IMR-90 (cell line): Measurements from ENCODE around the gene KIAA1586. TPM values are rescaled to one million over a fixed set of nuclear protein-coding genes. Genes with fewer than 3 reads are reported as not detected.

Experiments
- ATAC-seq: fragments of 200-7000 bp; cut with Tn5 transposase; 2 replicates; pipeline ENCODE4 v1.9.1; 2020; ENCODE audit warnings: low read depth, mild to moderate bottlenecking, moderate library complexity
- BruUV-seq: library from RNA; stranded (reverse); fragments of 400-500 nt; replicated peaks from 2 replicates; lab custom pipeline; 2021; lab: Mats Ljungman, UMichigan
- CTCF ChIA-PET: fragments of 300-600 bp; formaldehyde crosslinking; extraction: SDS; loops from one replicate; lab custom pipeline; 2021; ENCODE audit warnings: antibody characterized with exemption; lab: Yijun Ruan, JAX
- POLR2A ChIA-PET: fragments of 300-600 bp; sonication (Branson Sonifier 250); formaldehyde crosslinking; loops from one replicate; lab custom pipeline; 2022; ENCODE audit warnings: antibody characterized with exemption; ENCODE audit not compliant: unreplicated experiment; lab: Charles Lee
- DNase-seq: peaks from one replicate; pipeline ENCODE4 v3.0.0; 2013
- H2AFZ ChIP-seq: replicated peaks from 2 replicates; pipeline ENCODE3; 2013; ENCODE audit warnings: low read length, mild to moderate bottlenecking; ENCODE audit not compliant: poor library complexity
- H2AK5ac ChIP-seq: 2 replicates; pipeline ENCODE4 v1.6.1; 2013; ENCODE audit warnings: low read depth, low read length, inconsistent platforms
- H2AK9ac ChIP-seq: replicated peaks from 2 replicates; pipeline ENCODE3; 2013; ENCODE audit warnings: mild to moderate bottlenecking, low read depth, low read length, moderate library complexity; ENCODE audit not compliant: poor library complexity
- H2BK120ac ChIP-seq: 2 replicates; pipeline ENCODE4 v1.6.1; 2013; ENCODE audit warnings: low read depth, low read length, inconsistent platforms
- H2BK15ac ChIP-seq: 3 replicates; pipeline ENCODE4 v1.6.1; 2013; ENCODE audit warnings: low read depth, low read length, inconsistent platforms
- H2BK20ac ChIP-seq: 2 replicates; pipeline ENCODE4 v1.6.1; 2013; ENCODE audit warnings: low read depth, mild to moderate bottlenecking, inconsistent platforms, low read length, moderate library complexity
- H2BK5ac ChIP-seq: 2 replicates; pipeline ENCODE4 v1.6.1; 2013; ENCODE audit warnings: mild to moderate bottlenecking, low read depth, low read length, inconsistent platforms; ENCODE audit not compliant: poor library complexity, severe bottlenecking
- H3K14ac ChIP-seq: replicated peaks from 2 replicates; pipeline ENCODE4 v1.6.1; 2013; ENCODE audit warnings: low read depth, low read length, inconsistent platforms
- H3K18ac ChIP-seq: 2 replicates; pipeline ENCODE4 v1.6.1; 2013; ENCODE audit warnings: low read depth, low read length, control low read depth
- H3K23ac ChIP-seq: 2 replicates; pipeline ENCODE4 v1.6.1; 2013; ENCODE audit warnings: low read depth, low read length, inconsistent platforms
- H3K27ac ChIP-seq: 2 replicates; pipeline ENCODE4 v1.5.1; 2013; ENCODE audit warnings: mild to moderate bottlenecking, control low read depth, low read length; ENCODE audit not compliant: insufficient read depth
- H3K27me3 ChIP-seq: 2 replicates; pipeline ENCODE4 v1.6.1; 2013; ENCODE audit warnings: low read length; ENCODE audit not compliant: control insufficient read depth, insufficient read depth
- H3K36me3 ChIP-seq: 2 replicates; pipeline ENCODE4 v1.6.1; 2013; ENCODE audit warnings: low read length, mixed read lengths; ENCODE audit not compliant: control insufficient read depth, insufficient read depth
- H3K4ac ChIP-seq: 2 replicates; pipeline ENCODE4 v1.6.1; 2013; ENCODE audit warnings: low read depth, low read length, inconsistent platforms
- H3K4me1 ChIP-seq: 2 replicates; pipeline ENCODE4 v1.6.1; 2013; ENCODE audit warnings: low read length, mixed read lengths; ENCODE audit not compliant: control insufficient read depth, insufficient read depth
- H3K4me2 ChIP-seq: 2 replicates; pipeline ENCODE4 v1.6.1; 2013; ENCODE audit warnings: low read depth, mild to moderate bottlenecking, control low read depth, low read length, moderate library complexity
- H3K4me3 ChIP-seq: 2 replicates; pipeline ENCODE4 v1.5.1; 2013; ENCODE audit warnings: low read depth, mild to moderate bottlenecking, control low read depth, low read length, moderate library complexity; ENCODE audit not compliant: insufficient read depth
- H3K56ac ChIP-seq: 2 replicates; pipeline ENCODE4 v1.6.1; 2013; ENCODE audit warnings: low read length, inconsistent platforms; ENCODE audit not compliant: insufficient read depth; ENCODE audit errors: extremely low read depth
- H3K79me1 ChIP-seq, 2 experiments: 2 replicates each; pipeline ENCODE4 v1.6.1; 2013; ENCODE audit warnings: low read length in 2 of 2, inconsistent platforms in 1 of 2, low read depth in 1 of 2
- H3K9ac ChIP-seq: 2 replicates; pipeline ENCODE4 v1.6.1; 2013; ENCODE audit warnings: low read depth, low read length, control low read depth
- H3K9me1 ChIP-seq: 2 replicates; pipeline ENCODE4 v1.6.1; 2013; ENCODE audit warnings: low read length, inconsistent platforms; ENCODE audit not compliant: insufficient read depth
- H3K9me3 ChIP-seq: 2 replicates; pipeline ENCODE4 v1.6.1; 2013; ENCODE audit warnings: low read length; ENCODE audit not compliant: control insufficient read depth, insufficient read depth
- H4K20me1 ChIP-seq: 2 replicates; pipeline ENCODE4 v1.6.1; 2013; ENCODE audit warnings: low read length, inconsistent platforms; ENCODE audit not compliant: insufficient read depth
- H4K5ac ChIP-seq: 2 replicates; pipeline ENCODE4 v1.6.1; 2013; ENCODE audit warnings: mild to moderate bottlenecking, low read depth, low read length, control low read depth
- H4K8ac ChIP-seq, 2 experiments: 2 replicates each; pipeline ENCODE4 v1.6.1; 2013; ENCODE audit warnings: low read depth in 2 of 2, low read length in 2 of 2, control low read depth in 1 of 2, inconsistent platforms in 1 of 2
- H4K91ac ChIP-seq: 2 replicates; pipeline ENCODE4 v1.6.1; 2013; ENCODE audit warnings: low read depth, low read length, inconsistent platforms; ENCODE audit not compliant: insufficient read depth
- BHLHE40 ChIP-seq: fragments of 150-350 bp; IDR thresholded peaks from 2 replicates; pipeline ENCODE4 v1.6.1; 2016; ENCODE audit warnings: mild to moderate bottlenecking, low read depth, low read length
- CEBPB ChIP-seq: IDR thresholded peaks from 2 replicates; pipeline ENCODE4 v1.6.1; 2012; ENCODE audit warnings: low read depth, low read length, improper control_type of control experiment
- CHD1 ChIP-seq: IDR thresholded peaks from 2 replicates; pipeline ENCODE4 v1.6.1; 2012; ENCODE audit warnings: low read depth, low read length, improper control_type of control experiment
- FOS ChIP-seq: fragments of 150-350 bp; IDR thresholded peaks from 2 replicates; pipeline ENCODE4 v1.6.1; 2016; ENCODE audit warnings: low read depth, low read length
- MAFK ChIP-seq: IDR thresholded peaks from 2 replicates; pipeline ENCODE4 v1.6.1; 2012; ENCODE audit warnings: low read depth, low read length, improper control_type of control experiment
- NFE2L2 ChIP-seq: fragments of 150-350 bp; IDR thresholded peaks from 2 replicates; pipeline ENCODE4 v1.6.1; 2016; ENCODE audit warnings: low read depth, mild to moderate bottlenecking, low read length
- POLR2A ChIP-seq: IDR thresholded peaks from 2 replicates; pipeline ENCODE4 v1.6.1; 2012; ENCODE audit warnings: mild to moderate bottlenecking, low read depth, low read length
- RAD21 ChIP-seq: IDR thresholded peaks from 2 replicates; pipeline ENCODE4 v1.6.1; 2012; ENCODE audit warnings: low read length, improper control_type of control experiment
- RFX5 ChIP-seq: IDR thresholded peaks from 2 replicates; pipeline ENCODE4 v1.8.0; 2012; ENCODE audit warnings: low read depth, mild to moderate bottlenecking, low read length, moderate library complexity
- SMC3 ChIP-seq: fragments of 150-350 bp; IDR thresholded peaks from 2 replicates; pipeline ENCODE4 v1.6.1; 2016; ENCODE audit warnings: low read depth, mild to moderate bottlenecking, antibody characterized with exemption, low read length, moderate library complexity
- dilution Hi-C: fragments of 300-500 bp; cut with HindIII; formaldehyde crosslinking; loops from one replicate; pipeline ENCODE4 v1.14.3; 2018; ENCODE audit warnings: low sequenced_read_pairs; ENCODE audit not compliant: unreplicated experiment
- in situ Hi-C: fragments of 300-500 bp; cut with MboI; formaldehyde crosslinking; loops from 3 replicates; pipeline ENCODE4 v1.14.3; 2019; ENCODE audit warnings: low sequenced_read_pairs, inconsistent platforms, mixed read lengths
- intact Hi-C: fragments of 100-400 bp; cut with micrococcal nuclease; formaldehyde crosslinking; loops from 2 replicates; pipeline ENCODE4 v1.10.0; 2022
- polyA plus RNA-seq, 3 experiments: library from polyadenylated mRNA; depleted of rRNA; stranded (reverse); fragments of >200 nt; gene quantifications; 2 replicates each; pipeline ENCODE4 v1.2.3, GENCODE V29; 2012; ENCODE audit warnings: low replicate concordance in 1 of 3
- total RNA-seq: library from RNA; depleted of rRNA; stranded (reverse); fragments of >200 nt; gene quantifications from 2 replicates; pipeline ENCODE4 v1.2.3, GENCODE V29; 2012
- TF ChIP-seq, protein P1 (sequence below): fragments of 150-350 bp; IDR thresholded peaks from 2 replicates; pipeline ENCODE4 v1.6.1; 2016; ENCODE audit warnings: low read depth, mild to moderate bottlenecking, low read length, moderate library complexity, borderline replicate concordance
- TF ChIP-seq, protein P2 (sequence below): conservative IDR thresholded peaks from 2 replicates; pipeline ENCODE4 v1.5.1; 2012; ENCODE audit warnings: mild to moderate bottlenecking, low read depth, low read length, improper control_type of control experiment

The KIAA1586 gene
- total and polyA plus RNA-seq, 2 of the 4 experiments (the other 2 are of a cell fraction) = 3.6 to 3.8 TPM

DNA sequence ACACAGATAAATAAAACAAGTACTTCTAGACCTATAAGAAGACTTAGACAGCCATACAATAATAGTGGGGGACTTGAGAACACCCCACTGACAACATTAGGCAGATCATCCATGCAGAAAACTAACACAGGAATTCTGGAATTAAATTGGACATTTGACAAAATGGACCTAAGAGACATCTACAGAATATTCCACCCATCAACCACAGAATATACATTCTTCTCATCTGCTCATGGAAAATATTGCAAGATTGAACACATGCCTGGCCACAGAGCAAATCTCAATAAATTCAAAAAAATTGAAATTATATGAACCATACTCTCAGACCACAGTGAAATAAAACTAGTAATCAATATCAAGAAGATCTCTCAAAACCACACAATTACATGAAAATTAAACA, 44.3 kb upstream of the KIAA1586 start:
- no peak overlapping the region for H3K4ac ChIP-seq
- ATAC-seq = no peak
- no peak overlapping the region for H4K8ac ChIP-seq
- H3K4me2 ChIP-seq = no peak overlapping the region
- H4K91ac ChIP-seq = no peak overlapping the region
- H2BK20ac ChIP-seq = no peak overlapping the region
- ChIA-PET POLR2A (no interaction called here), CTCF (no interaction called here)
- H4K5ac ChIP-seq = no peak overlapping the region
- H3K14ac ChIP-seq = no peak overlapping the region
- in situ Hi-C loops = no loop called here
- H2AK5ac ChIP-seq = no peak overlapping the region
- H4K20me1 ChIP-seq = no peaks in the 10 kb centered on the region
- dilution Hi-C loops = no loop called here
- no peak overlapping the region for H2BK15ac ChIP-seq
- TF ChIP-seq POLR2A (no peak), BHLHE40 (no peak), CEBPB (no peak), SMC3 (no peak), RFX5 (no peak), RAD21 (no peak), MAFK (no peak), NFE2L2 (no peak), CHD1 (no peak), FOS (no peak)
- TF ChIP-seq, protein P1, sequence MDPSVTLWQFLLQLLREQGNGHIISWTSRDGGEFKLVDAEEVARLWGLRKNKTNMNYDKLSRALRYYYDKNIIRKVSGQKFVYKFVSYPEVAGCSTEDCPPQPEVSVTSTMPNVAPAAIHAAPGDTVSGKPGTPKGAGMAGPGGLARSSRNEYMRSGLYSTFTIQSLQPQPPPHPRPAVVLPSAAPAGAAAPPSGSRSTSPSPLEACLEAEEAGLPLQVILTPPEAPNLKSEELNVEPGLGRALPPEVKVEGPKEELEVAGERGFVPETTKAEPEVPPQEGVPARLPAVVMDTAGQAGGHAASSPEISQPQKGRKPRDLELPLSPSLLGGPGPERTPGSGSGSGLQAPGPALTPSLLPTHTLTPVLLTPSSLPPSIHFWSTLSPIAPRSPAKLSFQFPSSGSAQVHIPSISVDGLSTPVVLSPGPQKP = no peak
- TF ChIP-seq, protein P2, sequence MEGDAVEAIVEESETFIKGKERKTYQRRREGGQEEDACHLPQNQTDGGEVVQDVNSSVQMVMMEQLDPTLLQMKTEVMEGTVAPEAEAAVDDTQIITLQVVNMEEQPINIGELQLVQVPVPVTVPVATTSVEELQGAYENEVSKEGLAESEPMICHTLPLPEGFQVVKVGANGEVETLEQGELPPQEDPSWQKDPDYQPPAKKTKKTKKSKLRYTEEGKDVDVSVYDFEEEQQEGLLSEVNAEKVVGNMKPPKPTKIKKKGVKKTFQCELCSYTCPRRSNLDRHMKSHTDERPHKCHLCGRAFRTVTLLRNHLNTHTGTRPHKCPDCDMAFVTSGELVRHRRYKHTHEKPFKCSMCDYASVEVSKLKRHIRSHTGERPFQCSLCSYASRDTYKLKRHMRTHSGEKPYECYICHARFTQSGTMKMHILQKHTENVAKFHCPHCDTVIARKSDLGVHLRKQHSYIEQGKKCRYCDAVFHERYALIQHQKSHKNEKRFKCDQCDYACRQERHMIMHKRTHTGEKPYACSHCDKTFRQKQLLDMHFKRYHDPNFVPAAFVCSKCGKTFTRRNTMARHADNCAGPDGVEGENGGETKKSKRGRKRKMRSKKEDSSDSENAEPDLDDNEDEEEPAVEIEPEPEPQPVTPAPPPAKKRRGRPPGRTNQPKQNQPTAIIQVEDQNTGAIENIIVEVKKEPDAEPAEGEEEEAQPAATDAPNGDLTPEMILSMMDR = no peak
- no peaks in the 10 kb centered on the region for H3K9me1 ChIP-seq
- H3K18ac ChIP-seq = no peak overlapping the region
- no peak overlapping the region for H2BK5ac ChIP-seq
- no peak overlapping the region for H3K56ac ChIP-seq
- no TSS peak for BruUV-seq
- no peak overlapping the region for H3K23ac ChIP-seq
- no peak overlapping the region for H3K27ac ChIP-seq
- H3K27me3 ChIP-seq = no peaks in the 10 kb centered on the region
- H3K4me3 ChIP-seq = no peak overlapping the region
- no peak for DNase-seq
- peaks cover 3% of the 10 kb centered on the region; the same call in 1 of the 2 replicates for H3K36me3 ChIP-seq
- intact Hi-C loops = no loop called here
- H3K9ac ChIP-seq = no peak overlapping the region
- no peaks in the 10 kb centered on the region for H3K4me1 ChIP-seq
- no peak overlapping the region for H2AK9ac ChIP-seq
- no peaks in the 10 kb centered on the region for H3K79me1 ChIP-seq
- H3K9me3 ChIP-seq = peaks cover 7% of the 10 kb centered on the region
- H2AFZ ChIP-seq = no peak overlapping the region
- no peak overlapping the region for H2BK120ac ChIP-seq
